HG03571 (cell line): Measurements from ENCODE around the gene LILRB3.
A peak's percentile ranks its signal among the peaks of the same experiment; 100 is the strongest.
"Not testable (repeated sequence)": the region's sequence is repeated elsewhere in the genome, so short reads cannot be mapped to it uniquely, and the experiment has no call there.

Experiments used
- ATAC-seq: cut with Tn5 transposase; IDR thresholded peaks from one replicate; pipeline ENCODE4 v1.9.1; 2021; ENCODE audit not compliant: unreplicated experiment

The LILRB3 gene

GRCh38 chr19:54191011-54191810, 31.6 kb downstream of the LILRB3 start, which contains the start of gene TSEN34:
Gene TSEN34, plus strand, starts transcription at chr19:54191308. Its CDS starts 57 bp downstream, at chr19:54191365.
- ATAC-seq: peak; percentile 25

- peak; percentile 41 for ATAC-seq
These were observed 32.2 kb downstream of the LILRB3 start for GRCh38 chr19:54190503-54191010.

- ATAC-seq: peak; percentile 46
These were observed 32.9 kb downstream of the LILRB3 start for GRCh38 chr19:54189735-54190502.

GRCh38 chr19:54189145-54189734, 33.6 kb downstream of the LILRB3 start, which contains the start of gene MBOAT7:
Gene MBOAT7, minus strand, starts transcription at chr19:54189580. Its CDS starts 1,072 bp downstream, at chr19:54188508.
- ATAC-seq: peak; percentile 12

- ATAC-seq: no peak
These were observed 34.5 kb downstream of the LILRB3 start for GRCh38 chr19:54188215-54188871.

- ATAC-seq: no peak
These were observed 35.8 kb downstream of the LILRB3 start for GRCh38 chr19:54186934-54187381.

- ATAC-seq: no peak
These were observed 36.5 kb downstream of the LILRB3 start for GRCh38 chr19:54186351-54186750.

GRCh38 chr19:54183431-54183830, 39.4 kb downstream of the LILRB3 start:
- no peak for ATAC-seq

GRCh38 chr19:54181894-54182293, 40.9 kb downstream of the LILRB3 start:
- ATAC-seq: not testable (repeated sequence)

GRCh38 chr19:54180691-54181091, 42.1 kb downstream of the LILRB3 start:
- ATAC-seq: no peak

- no peak for ATAC-seq
These were observed 42.8 kb downstream of the LILRB3 start for GRCh38 chr19:54179921-54180461.

GRCh38 chr19:54179262-54179852, 43.5 kb downstream of the LILRB3 start:
- ATAC-seq: no peak

- no peak for ATAC-seq
These were observed 44.1 kb downstream of the LILRB3 start for GRCh38 chr19:54178581-54179261.

GRCh38 chr19:54173951-54174834, 48.6 kb downstream of the LILRB3 start:
- ATAC-seq: no peak

- no peak for ATAC-seq
These were observed 49.5 kb downstream of the LILRB3 start for GRCh38 chr19:54173359-54173699.

- no peak for ATAC-seq
These were observed 50.1 kb downstream of the LILRB3 start, which contains the start of gene TMC4 for GRCh38 chr19:54172471-54173358. Gene TMC4, minus strand, starts transcription at chr19:54173160. Its CDS starts 43 bp downstream, at chr19:54173117.

GRCh38 chr19:54171736-54172431, 50.9 kb downstream of the LILRB3 start:
- ATAC-seq: not testable (repeated sequence)
